IPS-15b (cell line): ENCODE results near the gene CYBRD1.
"Not testable (repeated sequence)": the region's sequence is repeated elsewhere in the genome, so short reads cannot be mapped to it uniquely, and the experiment has no call there.

ENCODE experiments used
- H3K27me3 ChIP-seq: one replicate; pipeline ENCODE4 v1.6.1; 2013; ENCODE audit warnings: low read length; ENCODE audit not compliant: control insufficient read depth, insufficient read depth
- H3K36me3 ChIP-seq: one replicate; pipeline ENCODE4 v1.6.1; 2013; ENCODE audit warnings: low read length; ENCODE audit not compliant: control insufficient read depth, insufficient read depth
- H3K4me1 ChIP-seq: one replicate; pipeline ENCODE4 v1.6.1; 2013; ENCODE audit warnings: mild to moderate bottlenecking, low read length; ENCODE audit not compliant: control insufficient read depth, insufficient read depth
- H3K4me3 ChIP-seq: one replicate; pipeline ENCODE4 v1.5.1; 2013; ENCODE audit warnings: low read depth, low read length
- H3K9ac ChIP-seq: one replicate; pipeline ENCODE4 v1.6.1; 2013; ENCODE audit warnings: low read depth, mild to moderate bottlenecking, low read length
- H3K9me3 ChIP-seq: one replicate; pipeline ENCODE4 v1.6.1; 2013; ENCODE audit warnings: mild to moderate bottlenecking, low read length; ENCODE audit not compliant: control insufficient read depth, insufficient read depth

The CYBRD1 gene

GRCh38 chr2:171491292-171491691 lies 31.0 kb upstream of the CYBRD1 start:
- no peaks in the 10 kb centered on the region for H3K36me3 ChIP-seq
- H3K27me3 ChIP-seq, result no peaks in the 10 kb centered on the region

GRCh38 chr2:171492664-171493063 lies 29.6 kb upstream of the CYBRD1 start:
- no peak overlapping the region for H3K4me3 ChIP-seq
- H3K27me3 ChIP-seq, result no peaks in the 10 kb centered on the region
- no peaks in the 10 kb centered on the region for H3K9me3 ChIP-seq
- H3K9ac ChIP-seq, result no peak overlapping the region
- no peaks in the 10 kb centered on the region for H3K36me3 ChIP-seq
- peaks cover 5% of the 10 kb centered on the region for H3K4me1 ChIP-seq

More at GRCh38 chr2:171491292-171491691, 31.0 kb upstream of the CYBRD1 start:
- Histone ChIP-seq H3K9ac (no peak overlapping the region), H3K9me3 (no peaks in the 10 kb centered on the region), H3K4me1 (peaks cover 5% of the 10 kb centered on the region), H3K4me3 (no peak overlapping the region)

GRCh38 chr2:171497664-171498063 lies 24.6 kb upstream of the CYBRD1 start:
- H3K36me3 ChIP-seq, result not testable (repeated sequence)

DNA sequence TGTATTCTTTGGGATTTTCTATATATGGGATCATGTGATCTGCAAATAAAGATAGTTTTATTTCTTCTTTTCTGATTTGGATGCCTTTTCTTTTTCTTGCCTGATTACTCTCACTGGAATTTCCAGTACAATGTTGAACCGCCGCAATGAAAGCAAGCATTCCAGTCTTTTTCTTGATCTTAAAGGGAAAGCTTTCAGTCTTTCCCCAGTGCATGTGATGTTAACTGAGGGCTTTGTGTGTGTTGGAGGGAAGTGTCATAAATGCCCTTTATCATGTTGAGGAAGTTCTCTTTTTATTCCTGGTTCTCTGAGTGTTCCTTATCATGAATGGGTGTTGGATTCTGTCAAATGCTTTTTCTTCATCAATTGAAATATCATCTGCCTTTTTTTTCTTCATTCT lies 16.9 kb upstream of the CYBRD1 start:
- no peaks in the 10 kb centered on the region for H3K9me3 ChIP-seq
- no peak overlapping the region for H3K9ac ChIP-seq
- H3K36me3 ChIP-seq, result no peaks in the 10 kb centered on the region
- H3K4me3 ChIP-seq, result no peak overlapping the region
- no peaks in the 10 kb centered on the region for H3K27me3 ChIP-seq
- no peaks in the 10 kb centered on the region for H3K4me1 ChIP-seq

More at GRCh38 chr2:171497664-171498063, 24.6 kb upstream of the CYBRD1 start:
- not testable (repeated sequence) for H3K4me3 ChIP-seq, H3K9ac ChIP-seq, H3K4me1 ChIP-seq, H3K9me3 ChIP-seq, H3K27me3 ChIP-seq

GRCh38 chr2:171509945-171510731 lies 12.1 kb upstream of the CYBRD1 start:
- Histone ChIP-seq H3K4me1 (peaks cover 6% of the 10 kb centered on the region), H3K4me3 (no peak overlapping the region), H3K36me3 (no peaks in the 10 kb centered on the region), H3K9me3 (no peaks in the 10 kb centered on the region), H3K27me3 (no peaks in the 10 kb centered on the region), H3K9ac (no peak overlapping the region)

DNA sequence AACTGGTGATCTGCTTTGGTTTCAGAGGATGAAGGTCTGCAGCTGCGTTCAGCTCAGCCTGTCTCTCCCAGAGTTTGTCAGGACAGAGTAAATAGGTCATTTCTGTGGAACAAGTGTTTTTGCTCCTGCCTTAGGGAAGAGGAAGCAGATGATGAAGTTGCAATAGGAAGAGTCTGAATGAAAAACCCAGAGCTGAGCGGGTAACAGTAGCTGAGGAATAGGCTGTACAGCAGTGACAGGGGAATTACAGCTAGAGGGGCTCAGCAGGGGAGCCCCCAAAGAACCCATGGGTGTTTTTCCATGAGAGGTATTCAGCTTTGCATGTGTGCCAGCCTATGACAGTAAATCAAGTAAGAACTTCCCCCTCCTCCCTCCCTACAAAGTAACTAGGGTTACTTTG lies 10.3 kb upstream of the CYBRD1 start:
- Histone ChIP-seq H3K27me3 (no peaks in the 10 kb centered on the region), H3K4me1 (peaks cover 6% of the 10 kb centered on the region), H3K9ac (no peak overlapping the region), H3K9me3 (no peaks in the 10 kb centered on the region), H3K36me3 (no peaks in the 10 kb centered on the region), H3K4me3 (no peak overlapping the region)

DNA sequence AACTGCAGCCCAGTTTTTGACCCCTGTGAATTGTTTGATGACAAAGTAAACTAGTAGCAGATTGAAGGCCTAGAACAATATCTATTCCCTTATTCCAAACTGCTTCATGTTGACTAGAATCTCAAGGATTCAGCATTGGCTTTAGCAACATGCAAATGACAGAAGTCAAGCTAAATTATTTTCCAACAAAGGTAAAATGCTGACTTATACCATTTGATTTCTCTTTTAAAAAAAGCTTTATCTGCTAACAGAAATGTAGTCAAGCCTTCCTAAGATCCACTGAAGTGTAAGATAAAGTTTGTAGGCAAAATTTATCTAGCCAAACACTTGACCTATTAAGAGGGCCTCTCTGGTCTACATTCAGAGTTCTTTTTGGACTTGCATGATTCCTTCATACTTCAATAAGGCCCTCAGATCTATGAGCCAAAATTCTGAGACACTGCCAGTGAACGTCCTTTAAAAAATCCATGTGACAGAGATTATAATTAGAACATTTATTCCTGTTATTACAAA lies 9.5 kb upstream of the CYBRD1 start:
- H3K27me3 ChIP-seq, result no peaks in the 10 kb centered on the region
- no peaks in the 10 kb centered on the region for H3K36me3 ChIP-seq
- H3K4me1 ChIP-seq, result peaks cover 6% of the 10 kb centered on the region
- H3K9me3 ChIP-seq, result no peaks in the 10 kb centered on the region
- no peak overlapping the region for H3K4me3 ChIP-seq
- H3K9ac ChIP-seq, result no peak overlapping the region

GRCh38 chr2:171513719-171514160 lies 8.5 kb upstream of the CYBRD1 start:
- Histone ChIP-seq H3K9ac (no peak overlapping the region), H3K27me3 (no peaks in the 10 kb centered on the region), H3K4me1 (peaks cover 6% of the 10 kb centered on the region), H3K9me3 (no peaks in the 10 kb centered on the region), H3K4me3 (no peak overlapping the region), H3K36me3 (no peaks in the 10 kb centered on the region)

- Histone ChIP-seq H3K4me1 (peaks cover 6% of the 10 kb centered on the region), H3K4me3 (no peak overlapping the region), H3K9me3 (no peaks in the 10 kb centered on the region), H3K27me3 (no peaks in the 10 kb centered on the region), H3K9ac (no peak overlapping the region), H3K36me3 (no peaks in the 10 kb centered on the region)
Measured at GRCh38 chr2:171514908-171515582, 7.2 kb upstream of the CYBRD1 start.

- Histone ChIP-seq H3K4me1 (peaks cover 6% of the 10 kb centered on the region), H3K27me3 (no peaks in the 10 kb centered on the region), H3K9me3 (no peaks in the 10 kb centered on the region), H3K36me3 (no peaks in the 10 kb centered on the region), H3K9ac (no peak overlapping the region), H3K4me3 (no peak overlapping the region)
Measured at GRCh38 chr2:171515672-171516298, 6.5 kb upstream of the CYBRD1 start.

DNA sequence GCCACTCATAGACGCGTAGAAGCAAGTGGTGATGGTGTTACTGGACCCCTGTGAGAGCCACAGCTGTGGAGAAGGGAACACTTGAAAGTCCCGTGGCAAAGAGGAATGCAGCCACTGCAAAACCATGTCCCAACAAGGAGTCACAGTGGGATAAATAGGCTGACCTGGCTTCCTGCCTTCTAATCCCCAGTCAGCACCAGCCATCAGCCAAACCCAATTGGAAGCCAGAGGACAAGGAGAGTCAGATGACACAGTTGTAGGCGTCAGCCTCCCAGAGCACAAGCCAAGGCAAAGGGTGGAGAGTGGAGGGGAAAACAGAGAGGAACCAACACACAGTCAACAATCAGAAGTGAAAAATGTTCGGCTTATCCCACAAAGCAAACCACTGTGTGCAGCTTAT lies 5.5 kb upstream of the CYBRD1 start:
- Histone ChIP-seq H3K27me3 (peaks cover 9% of the 10 kb centered on the region), H3K4me1 (peaks cover 9% of the 10 kb centered on the region), H3K9ac (no peak overlapping the region), H3K9me3 (no peaks in the 10 kb centered on the region), H3K36me3 (no peaks in the 10 kb centered on the region), H3K4me3 (no peak overlapping the region)
